ENCODE results near the gene C1orf210. TPM values are rescaled to one million over a fixed set of nuclear protein-coding genes. Genes with fewer than 3 reads are reported as not detected.

The C1orf210 gene
- total and polyA plus RNA-seq, 2 donors (not counting 1 experiment from before 2014, with no cell fraction given), result not detected

DNA sequence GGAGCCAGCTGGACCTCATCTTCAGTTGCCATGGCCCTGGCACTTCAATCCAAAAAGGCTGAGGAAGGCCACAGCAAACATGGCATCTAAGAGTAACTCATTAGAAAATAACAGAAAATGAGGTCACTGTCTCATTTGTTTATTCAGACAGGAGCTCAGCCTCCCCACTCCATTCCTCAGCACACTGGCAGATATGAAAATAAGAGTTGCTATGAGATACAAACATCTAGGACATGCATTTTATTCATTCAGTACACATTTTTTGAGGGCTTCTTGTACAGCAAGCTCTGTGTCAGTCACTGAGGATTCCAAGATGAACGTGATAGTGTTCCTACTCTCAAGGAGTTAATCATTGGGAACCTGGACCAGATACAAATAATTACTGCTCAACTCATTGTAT, 48.3 kb downstream of the C1orf210 start:
- Histone ChIP-seq H4K20me1 (ENCODE audit: control insufficient read depth, insufficient read depth, low read length, poor library complexity, severe bottlenecking) (no peaks in the 10 kb centered on the region), H3K27me3 (replicated peaks in 1 of 4; ENCODE audit: control extremely low read depth in 1 of 4, control insufficient read depth in 3 of 4, insufficient read depth in 4 of 4, low read length in 3 of 4) (no peaks in the 10 kb centered on the region), H3K4me3 (ENCODE audit: control extremely low read depth in 1 of 5, extremely low read depth in 1 of 5, insufficient read depth in 1 of 5, low read depth in 2 of 5, low read length in 4 of 5) (no peak overlapping the region), H2AFZ (ENCODE audit: insufficient read depth, low read depth, low read length, poor library complexity, severe bottlenecking) (no peak overlapping the region), H3K4me1 (ENCODE audit: control insufficient read depth in 2 of 2, insufficient read depth in 2 of 2, low read length in 2 of 2) (peaks cover 27 to 31% of the 10 kb centered on the region in 2 donors), H3K9ac (ENCODE audit: low read length) (no peak overlapping the region), H3K27ac (ENCODE audit: low read length in 2 of 2) (no peak overlapping the region), H3K79me2 (ENCODE audit: control insufficient read depth, insufficient read depth, low read length) (no peaks in the 10 kb centered on the region), H3K36me3 (replicated peaks in 1 of 2; ENCODE audit: control extremely low read depth in 1 of 2, control insufficient read depth in 1 of 2, extremely low read depth in 1 of 2, insufficient read depth in 2 of 2, low read length in 1 of 2) (no peaks in the 10 kb centered on the region), H3K9me3 (ENCODE audit: control extremely low read depth in 1 of 3, control insufficient read depth in 2 of 3, insufficient read depth in 1 of 3, low read length in 2 of 3) (no peaks in the 10 kb centered on the region), H3K4me2 (replicated peaks; ENCODE audit: low read depth, low read length, poor library complexity, severe bottlenecking) (no peak overlapping the region)
- ChIA-PET CTCF (interaction anchor here (1.6 to 17.5 kb wide), 3 partner anchors 10 to 176 kb away, joined by 7 to 332 read pairs (median 10); partner anchors contain the start of genes MED8 and SZT2), POLR2A (interaction anchor here (0.6 kb wide), 1 partner anchor 462 kb away, joined by 6 read pairs; no protein-coding TSS in a partner anchor)
- DNase-seq, result no peak
- TF ChIP-seq, protein P1, sequence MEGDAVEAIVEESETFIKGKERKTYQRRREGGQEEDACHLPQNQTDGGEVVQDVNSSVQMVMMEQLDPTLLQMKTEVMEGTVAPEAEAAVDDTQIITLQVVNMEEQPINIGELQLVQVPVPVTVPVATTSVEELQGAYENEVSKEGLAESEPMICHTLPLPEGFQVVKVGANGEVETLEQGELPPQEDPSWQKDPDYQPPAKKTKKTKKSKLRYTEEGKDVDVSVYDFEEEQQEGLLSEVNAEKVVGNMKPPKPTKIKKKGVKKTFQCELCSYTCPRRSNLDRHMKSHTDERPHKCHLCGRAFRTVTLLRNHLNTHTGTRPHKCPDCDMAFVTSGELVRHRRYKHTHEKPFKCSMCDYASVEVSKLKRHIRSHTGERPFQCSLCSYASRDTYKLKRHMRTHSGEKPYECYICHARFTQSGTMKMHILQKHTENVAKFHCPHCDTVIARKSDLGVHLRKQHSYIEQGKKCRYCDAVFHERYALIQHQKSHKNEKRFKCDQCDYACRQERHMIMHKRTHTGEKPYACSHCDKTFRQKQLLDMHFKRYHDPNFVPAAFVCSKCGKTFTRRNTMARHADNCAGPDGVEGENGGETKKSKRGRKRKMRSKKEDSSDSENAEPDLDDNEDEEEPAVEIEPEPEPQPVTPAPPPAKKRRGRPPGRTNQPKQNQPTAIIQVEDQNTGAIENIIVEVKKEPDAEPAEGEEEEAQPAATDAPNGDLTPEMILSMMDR (IDR thresholded peaks at IDR 0.05), result no peak
- TF ChIP-seq EZH2 (IDR thresholded peaks at IDR 0.05; ENCODE audit: borderline replicate concordance, insufficient read depth, low read depth, low read length, poor library complexity, severe bottlenecking), result no peak
- 100% methylated on average over 1 of the region's 1 CpG for WGBS (ENCODE audit: insufficient coverage)
- H3K4me1 Mint-ChIP-seq, result peaks cover 35% of the 10 kb centered on the region
- peaks cover 4% of the 10 kb centered on the region for H3K27me3 Mint-ChIP-seq
- no peak for ATAC-seq (ENCODE audit: low read depth)
- H3K27ac Mint-ChIP-seq, result no peak overlapping the region
- no peak overlapping the region for H3K4me3 Mint-ChIP-seq
- intact Hi-C loops (cut with micrococcal nuclease), result no loop called here
- no peaks in the 10 kb centered on the region for H3K9me3 Mint-ChIP-seq (ENCODE audit: insufficient read depth)

DNA sequence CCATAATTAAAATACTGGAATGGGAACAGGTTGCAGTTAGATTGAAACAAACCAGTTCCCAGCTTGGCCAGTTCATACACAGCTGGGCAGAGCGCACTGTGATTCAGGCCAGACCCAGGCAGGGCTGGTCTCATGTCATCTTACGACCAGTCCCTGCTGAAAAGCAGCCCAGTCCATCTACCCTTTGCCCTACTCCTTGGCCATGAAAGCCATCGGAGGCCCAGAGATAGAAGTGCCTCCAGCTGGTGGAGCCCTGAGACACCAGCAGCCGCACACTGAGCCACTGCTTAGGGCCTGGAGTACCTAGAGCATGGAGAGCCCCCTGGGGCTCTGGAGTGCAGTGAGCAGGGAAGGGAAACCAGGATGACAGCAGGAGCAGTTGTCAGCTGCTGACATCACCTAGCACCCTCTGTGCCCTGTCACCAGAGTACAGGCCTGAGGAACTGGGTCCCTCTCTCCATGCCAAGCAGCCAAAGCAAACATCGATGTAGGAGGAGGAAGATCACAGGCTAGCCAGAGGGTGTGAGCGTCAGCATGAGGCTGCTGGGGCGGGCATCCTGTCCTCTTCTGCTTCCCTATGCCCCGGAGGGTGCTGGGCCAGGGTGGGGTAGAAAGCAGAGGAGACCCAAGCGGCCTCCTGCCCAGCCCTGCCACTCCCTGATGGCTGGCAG, 49.8 kb downstream of the C1orf210 start:
- H3K4me3 Mint-ChIP-seq, result no peak overlapping the region
- no peaks in the 10 kb centered on the region for H3K9me3 ChIP-seq (ENCODE audit: control extremely low read depth in 1 of 3, control insufficient read depth in 2 of 3, insufficient read depth in 1 of 3, low read length in 2 of 3)
- 88% methylated on average over 8 of the region's 9 CpGs for WGBS (ENCODE audit: insufficient coverage)
- H3K4me2 ChIP-seq (replicated peaks; ENCODE audit: low read depth, low read length, poor library complexity, severe bottlenecking), result no peak overlapping the region
- no peak overlapping the region for H3K4me3 ChIP-seq (ENCODE audit: control extremely low read depth in 1 of 5, extremely low read depth in 1 of 5, insufficient read depth in 1 of 5, low read depth in 2 of 5, low read length in 4 of 5)
- peaks cover 27 to 30% of the 10 kb centered on the region in 2 donors for H3K4me1 ChIP-seq (ENCODE audit: control insufficient read depth in 2 of 2, insufficient read depth in 2 of 2, low read length in 2 of 2)
- H3K27ac Mint-ChIP-seq, result no peak overlapping the region
- intact Hi-C loops (cut with micrococcal nuclease), result no loop called here
- H2AFZ ChIP-seq (ENCODE audit: insufficient read depth, low read depth, low read length, poor library complexity, severe bottlenecking), result no peak overlapping the region
- H3K27ac ChIP-seq (ENCODE audit: low read length in 2 of 2), result no peak overlapping the region
- no peaks in the 10 kb centered on the region for H3K36me3 ChIP-seq (replicated peaks in 1 of 2; ENCODE audit: control extremely low read depth in 1 of 2, control insufficient read depth in 1 of 2, extremely low read depth in 1 of 2, insufficient read depth in 2 of 2, low read length in 1 of 2)
- peaks cover 32% of the 10 kb centered on the region for H3K4me1 Mint-ChIP-seq
- ChIA-PET POLR2A (no interaction called here), CTCF (interaction anchor here (1.4 to 17.5 kb wide), 2 partner anchors 9 to 178 kb away, joined by 3 to 332 read pairs; no protein-coding TSS in a partner anchor)
- DNase-seq (no peak), ATAC-seq (ENCODE audit: low read depth) (no peak)
- H3K27me3 Mint-ChIP-seq, result peaks cover 4% of the 10 kb centered on the region
- H3K27me3 ChIP-seq (replicated peaks in 1 of 4; ENCODE audit: control extremely low read depth in 1 of 4, control insufficient read depth in 3 of 4, insufficient read depth in 4 of 4, low read length in 3 of 4), result no peaks in the 10 kb centered on the region
- H3K9ac ChIP-seq (ENCODE audit: low read length), result no peak overlapping the region
- TF ChIP-seq, protein P1 (IDR thresholded peaks at IDR 0.05), result no peak
- no peak for TF ChIP-seq EZH2 (IDR thresholded peaks at IDR 0.05; ENCODE audit: borderline replicate concordance, insufficient read depth, low read depth, low read length, poor library complexity, severe bottlenecking)
- no peaks in the 10 kb centered on the region for H4K20me1 ChIP-seq (ENCODE audit: control insufficient read depth, insufficient read depth, low read length, poor library complexity, severe bottlenecking)
- no peaks in the 10 kb centered on the region for H3K9me3 Mint-ChIP-seq (ENCODE audit: insufficient read depth)
- no peaks in the 10 kb centered on the region for H3K79me2 ChIP-seq (ENCODE audit: control insufficient read depth, insufficient read depth, low read length)
